Smooth muscle cell (in vitro differentiated cells): ENCODE data around the gene ZBTB32. TPM values are rescaled to one million over a fixed set of nuclear protein-coding genes. Genes with fewer than 3 reads are reported as not detected.

Source experiments
- DNase-seq: peaks from one replicate; lab custom pipeline; 2025; ENCODE audit not compliant: unreplicated experiment; lab: John Stamatoyannopoulos, UW
- H2AFZ ChIP-seq: fragments of 200-600 bp; sonication (generic); 2 replicates; pipeline ENCODE4 v1.6.0; 2016; ENCODE audit warnings: antibody characterized with exemption, low read depth, mild to moderate bottlenecking
- H3F3A ChIP-seq: fragments of 200-600 bp; sonication (generic); 2 replicates; pipeline ENCODE4 v1.6.0; 2017; ENCODE audit warnings: antibody characterized with exemption, low read depth
- H3K27ac ChIP-seq: fragments of 200-600 bp; sonication (generic); 2 replicates; pipeline ENCODE4 v1.5.1; 2016; ENCODE audit warnings: low read depth, mild to moderate bottlenecking
- H3K27me3 ChIP-seq: fragments of 200-600 bp; sonication (generic); 2 replicates; pipeline ENCODE4 v1.6.1; 2016; ENCODE audit warnings: low read depth, mild to moderate bottlenecking
- H3K36me3 ChIP-seq: fragments of 200-600 bp; sonication (generic); 2 replicates; pipeline ENCODE4 v1.5.1; 2016; ENCODE audit warnings: low read depth
- H3K4me1 ChIP-seq: fragments of 200-600 bp; sonication (generic); 2 replicates; pipeline ENCODE4 v1.5.1; 2016; ENCODE audit warnings: low read depth
- H3K4me2 ChIP-seq: fragments of 200-600 bp; sonication (generic); 2 replicates; pipeline ENCODE4 v1.6.0; 2016; ENCODE audit warnings: mild to moderate bottlenecking
- H3K4me3 ChIP-seq: fragments of 200-600 bp; sonication (generic); 2 replicates; pipeline ENCODE4 v1.5.1; 2016; ENCODE audit warnings: mild to moderate bottlenecking
- H3K79me2 ChIP-seq: fragments of 200-600 bp; sonication (generic); 2 replicates; pipeline ENCODE4 v1.6.0; 2016; ENCODE audit warnings: low read depth, mild to moderate bottlenecking
- H3K9ac ChIP-seq: fragments of 200-600 bp; sonication (generic); 2 replicates; pipeline ENCODE4 v1.6.0; 2016; ENCODE audit warnings: low read depth
- H3K9me3 ChIP-seq: fragments of 200-600 bp; sonication (generic); replicated peaks from 2 replicates; pipeline ENCODE4 v1.5.1; 2016; ENCODE audit warnings: low read depth
- H4K20me1 ChIP-seq: fragments of 200-600 bp; sonication (generic); 2 replicates; pipeline ENCODE4 v1.6.0; 2016; ENCODE audit warnings: low read depth
- WGBS: methylation state at CpG from one replicate; pipeline ENCODE4 v1.1.7; 2016; ENCODE audit warnings: low lambda C conversion rate; 5-methylcytosine and 5-hydroxymethylcytosine counted together
- polyA plus RNA-seq: library from polyadenylated mRNA; unstranded; fragments of >200 nt; fragmentation: Nextera tagmentation; extraction: Ambion mirVana; gene quantifications from 2 replicates; pipeline ENCODE4 v1.2.1, GENCODE V29; 2016
- total RNA-seq: library from RNA; depleted of rRNA; stranded (reverse); fragments of >200 nt; gene quantifications from 2 replicates; pipeline ENCODE4 v1.2.3, GENCODE V29; 2014
- TF ChIP-seq, protein P1 (sequence below): fragments of 200-600 bp; sonication (generic); IDR thresholded peaks from 2 replicates; pipeline ENCODE4 v1.5.1; 2017; ENCODE audit warnings: borderline replicate concordance, mild to moderate bottlenecking, antibody characterized with exemption; ENCODE audit not compliant: insufficient read depth, poor library complexity, severe bottlenecking

Gene ZBTB32
- total and polyA plus RNA-seq, 2 experiments from 2014 or later = 1.3 TPM; not detected in 1

DNA sequence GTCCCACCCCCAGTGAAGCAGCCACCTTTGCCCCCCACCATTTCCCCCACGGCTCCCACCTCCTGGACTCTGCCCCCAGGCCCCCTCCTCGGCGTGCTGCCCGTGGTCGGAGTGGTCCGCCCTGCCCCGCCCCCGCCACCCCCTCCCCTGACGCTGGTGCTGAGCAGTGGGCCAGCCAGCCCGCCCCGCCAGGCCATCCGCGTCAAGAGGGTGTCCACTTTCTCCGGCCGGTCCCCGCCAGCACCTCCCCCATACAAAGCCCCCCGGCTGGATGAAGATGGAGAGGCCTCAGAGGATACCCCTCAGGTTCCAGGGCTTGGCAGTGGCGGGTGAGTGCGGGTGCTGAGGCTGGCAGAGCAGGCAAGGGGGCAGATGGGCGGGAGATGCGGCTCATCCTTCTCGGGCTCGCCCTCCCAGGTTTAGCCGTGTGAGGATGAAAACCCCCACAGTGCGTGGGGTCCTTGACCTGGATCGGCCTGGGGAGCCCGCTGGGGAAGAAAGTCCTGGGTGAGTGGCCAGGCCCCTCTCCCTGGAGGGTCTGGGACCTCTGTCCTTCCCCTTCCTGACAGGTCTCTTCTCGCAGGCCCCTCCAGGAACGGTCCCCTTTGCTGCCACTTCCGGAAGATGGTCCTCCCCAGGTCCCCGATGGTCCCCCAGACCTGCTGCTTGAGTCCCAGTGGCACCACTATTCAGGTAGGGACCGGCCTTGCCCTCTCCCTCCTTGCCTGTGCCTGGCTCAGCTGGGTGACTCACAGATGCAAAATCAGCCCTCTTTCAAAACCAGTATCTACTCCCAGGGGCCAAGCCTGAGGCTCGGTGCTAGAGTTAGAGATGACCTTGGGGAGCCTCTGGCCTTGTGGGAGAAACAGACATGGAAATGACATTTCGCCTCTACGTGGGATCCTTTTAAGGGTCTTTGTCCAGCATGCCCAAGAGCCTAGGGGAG, 29.1 kb downstream of the ZBTB32 start:
- TF ChIP-seq, protein P1, sequence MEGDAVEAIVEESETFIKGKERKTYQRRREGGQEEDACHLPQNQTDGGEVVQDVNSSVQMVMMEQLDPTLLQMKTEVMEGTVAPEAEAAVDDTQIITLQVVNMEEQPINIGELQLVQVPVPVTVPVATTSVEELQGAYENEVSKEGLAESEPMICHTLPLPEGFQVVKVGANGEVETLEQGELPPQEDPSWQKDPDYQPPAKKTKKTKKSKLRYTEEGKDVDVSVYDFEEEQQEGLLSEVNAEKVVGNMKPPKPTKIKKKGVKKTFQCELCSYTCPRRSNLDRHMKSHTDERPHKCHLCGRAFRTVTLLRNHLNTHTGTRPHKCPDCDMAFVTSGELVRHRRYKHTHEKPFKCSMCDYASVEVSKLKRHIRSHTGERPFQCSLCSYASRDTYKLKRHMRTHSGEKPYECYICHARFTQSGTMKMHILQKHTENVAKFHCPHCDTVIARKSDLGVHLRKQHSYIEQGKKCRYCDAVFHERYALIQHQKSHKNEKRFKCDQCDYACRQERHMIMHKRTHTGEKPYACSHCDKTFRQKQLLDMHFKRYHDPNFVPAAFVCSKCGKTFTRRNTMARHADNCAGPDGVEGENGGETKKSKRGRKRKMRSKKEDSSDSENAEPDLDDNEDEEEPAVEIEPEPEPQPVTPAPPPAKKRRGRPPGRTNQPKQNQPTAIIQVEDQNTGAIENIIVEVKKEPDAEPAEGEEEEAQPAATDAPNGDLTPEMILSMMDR = no peak
- WGBS = 95% methylated on average over 25 of the region's 35 CpGs
- H3K4me2 ChIP-seq = no peak overlapping the region
- no peak overlapping the region for H3K4me3 ChIP-seq
- no peaks in the 10 kb centered on the region for H3K27me3 ChIP-seq
- H3K36me3 ChIP-seq = no peaks in the 10 kb centered on the region
- H2AFZ ChIP-seq = no peak overlapping the region
- no peaks in the 10 kb centered on the region for H3K9me3 ChIP-seq
- H3K27ac ChIP-seq = no peak overlapping the region
- DNase-seq = no peak
- H3K9ac ChIP-seq = no peak overlapping the region
- H3F3A ChIP-seq = no peaks in the 10 kb centered on the region
- H4K20me1 ChIP-seq = peaks cover 16% of the 10 kb centered on the region
- H3K79me2 ChIP-seq = no peaks in the 10 kb centered on the region
- no peaks in the 10 kb centered on the region for H3K4me1 ChIP-seq

DNA sequence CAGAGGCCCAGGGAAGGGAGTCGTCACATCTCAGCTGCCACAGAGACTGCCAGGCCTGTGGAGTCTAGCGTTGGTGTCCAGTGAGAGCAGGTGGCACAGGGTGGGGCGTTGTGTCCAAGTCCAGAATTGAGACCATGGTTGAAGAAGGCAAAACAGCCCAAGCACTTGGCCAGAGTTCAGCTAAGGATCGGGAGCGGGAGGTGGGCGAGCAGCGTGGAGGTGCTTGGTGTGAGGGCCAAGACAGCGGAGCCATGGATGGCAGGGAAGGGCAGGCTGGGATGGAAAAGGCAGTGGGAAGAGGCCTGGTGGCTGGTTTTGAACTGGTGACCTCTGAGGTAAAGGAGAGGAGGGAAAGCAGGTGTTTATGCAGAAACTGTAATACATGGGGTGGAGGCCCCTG, 29.9 kb downstream of the ZBTB32 start:
- H3K9me3 ChIP-seq = no peaks in the 10 kb centered on the region
- TF ChIP-seq, protein P1 = no peak
- H3K4me2 ChIP-seq = no peak overlapping the region
- peaks cover 13% of the 10 kb centered on the region for H4K20me1 ChIP-seq
- no peak overlapping the region for H3K9ac ChIP-seq
- H3F3A ChIP-seq = no peaks in the 10 kb centered on the region
- no peaks in the 10 kb centered on the region for H3K36me3 ChIP-seq
- no peaks in the 10 kb centered on the region for H3K79me2 ChIP-seq
- no peaks in the 10 kb centered on the region for H3K27me3 ChIP-seq
- no peak for DNase-seq
- H3K27ac ChIP-seq = no peak overlapping the region
- H3K4me3 ChIP-seq = no peak overlapping the region
- no peaks in the 10 kb centered on the region for H3K4me1 ChIP-seq
- H2AFZ ChIP-seq = no peak overlapping the region
- WGBS = 96% methylated on average over 8 of the region's 8 CpGs

DNA sequence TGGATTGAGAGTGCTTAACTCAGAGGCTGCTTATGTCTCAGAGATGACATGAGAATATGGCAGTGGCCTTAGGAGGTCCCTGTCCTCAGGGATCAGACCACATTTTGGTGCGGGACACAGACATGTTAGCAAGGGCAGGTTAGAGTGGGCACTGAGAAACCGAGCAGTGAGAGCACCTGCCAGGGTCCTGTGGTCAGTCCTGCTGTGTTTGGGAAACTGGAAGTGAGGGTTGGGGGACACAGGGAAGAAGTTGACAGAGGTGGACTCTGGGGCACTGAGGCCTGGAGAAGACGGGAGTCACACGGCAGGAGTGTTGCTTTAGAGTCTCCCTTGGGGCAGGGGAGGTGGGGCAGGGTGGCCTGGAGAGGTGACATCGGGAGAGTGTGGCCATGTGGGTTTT, 30.5 kb downstream of the ZBTB32 start:
- no peak overlapping the region for H3K4me2 ChIP-seq
- H3K4me3 ChIP-seq = no peak overlapping the region
- no peak overlapping the region for H3K27ac ChIP-seq
- TF ChIP-seq, protein P1 = no peak
- no peak for DNase-seq
- peaks cover 2% of the 10 kb centered on the region for H3K4me1 ChIP-seq
- H3F3A ChIP-seq = no peaks in the 10 kb centered on the region
- H3K79me2 ChIP-seq = no peaks in the 10 kb centered on the region
- no peak overlapping the region for H3K9ac ChIP-seq
- H4K20me1 ChIP-seq = peaks cover 13% of the 10 kb centered on the region
- H2AFZ ChIP-seq = no peak overlapping the region
- H3K9me3 ChIP-seq = no peaks in the 10 kb centered on the region
- WGBS = 91% methylated on average over 5 of the region's 5 CpGs
- no peaks in the 10 kb centered on the region for H3K36me3 ChIP-seq
- H3K27me3 ChIP-seq = no peaks in the 10 kb centered on the region
